K562 treated with DMSO at 1 percent for 4 hours (cell line): ENCODE results near the gene C11orf58. TPM values are rescaled to one million over a fixed set of nuclear protein-coding genes. Genes with fewer than 3 reads are reported as not detected.

Experiments used
- total RNA-seq: library from RNA; unstranded; fragments of 300-600 nt; gene quantifications from 2 replicates; pipeline ENCODE4 v1.2.3, GENCODE V29; 2022; ENCODE audit not compliant: insufficient read depth

Gene C11orf58
- total RNA-seq, result 154 and 176 TPM in 2 replicates

GRCh38 chr11:16738193-16738946 is at the start of gene C11orf58:
TSS of gene C11orf58 (plus strand) at chr11:16738647. CDS start at chr11:16738779, 132 bp downstream.

